CD4-positive, CD25-positive, alpha-beta regulatory T cell (primary cell): Measurements from ENCODE around the gene ERV3-1. TPM values are rescaled to one million over a fixed set of nuclear protein-coding genes. Genes with fewer than 3 reads are reported as not detected.
"Not testable (repeated sequence)": the region's sequence is repeated elsewhere in the genome, so short reads cannot be mapped to it uniquely, and the experiment has no call there.

ENCODE experiments used
- ATAC-seq, 2 donors: fragments of 150-1000 bp; cut with Tn5 transposase; one replicate each; pipeline ENCODE4 v1.10.0; 2021; ENCODE audit warnings: low read depth in 2 of 2, moderate number of reproducible peaks in 2 of 2, moderate library complexity in 1 of 2
- DNase-seq, 3 donors: peaks; one replicate each; pipeline versions ENCODE4 v3.0.0 to v3.0.0-alpha.2; 2012 to 2022; ENCODE audit warnings: mixed read lengths in 1 of 3
- H3K27ac ChIP-seq: one replicate; pipeline ENCODE4 v1.7.0; 2013; ENCODE audit warnings: mild to moderate bottlenecking, low read length; ENCODE audit not compliant: insufficient read depth, poor library complexity, severe bottlenecking
- H3K27me3 ChIP-seq: one replicate; pipeline ENCODE4 v1.7.0; 2013; ENCODE audit warnings: low read length; ENCODE audit not compliant: control insufficient read depth, insufficient read depth
- H3K36me3 ChIP-seq: one replicate; pipeline ENCODE4 v1.7.0; 2013; ENCODE audit warnings: mild to moderate bottlenecking, low read length, moderate library complexity; ENCODE audit not compliant: control insufficient read depth, insufficient read depth
- H3K4me1 ChIP-seq: 2 replicates; pipeline ENCODE4 v1.7.0; 2013; ENCODE audit warnings: mild to moderate bottlenecking, low read length; ENCODE audit not compliant: insufficient read depth, control insufficient read depth, poor library complexity, severe bottlenecking
- H3K4me3 ChIP-seq: one replicate; pipeline ENCODE4 v1.7.0; 2013; ENCODE audit warnings: low read depth, mild to moderate bottlenecking, low read length, moderate library complexity
- H3K9me3 ChIP-seq, 2 experiments: 1 replicate in 1 of 2; 2 replicates in 1 of 2; pipeline ENCODE4 v1.7.0; 2013; ENCODE audit warnings: low read length in 2 of 2, mild to moderate bottlenecking in 1 of 2, moderate library complexity in 1 of 2; ENCODE audit not compliant: control insufficient read depth in 2 of 2
- H3K27ac Mint-ChIP-seq, 3 donors: one replicate each; pipeline ENCODE4 v1.8.0; 2020 to 2022; ENCODE audit warnings: mild to moderate bottlenecking in 3 of 3, mixed read lengths in 3 of 3, moderate library complexity in 2 of 3
- H3K27me3 Mint-ChIP-seq: one replicate; pipeline ENCODE4 v1.8.0; 2022; ENCODE audit warnings: mild to moderate bottlenecking, mixed read lengths
- H3K36me3 Mint-ChIP-seq: one replicate; pipeline ENCODE4 v1.8.0; 2020; ENCODE audit warnings: mixed read lengths
- H3K4me1 Mint-ChIP-seq, 4 donors: one replicate each; pipeline ENCODE4 v1.8.0; 2020 to 2022; ENCODE audit warnings: mixed read lengths in 4 of 4, mild to moderate bottlenecking in 1 of 4
- H3K4me3 Mint-ChIP-seq, 4 donors: one replicate each; pipeline ENCODE4 v1.8.0; 2020 to 2022; ENCODE audit warnings: mild to moderate bottlenecking in 4 of 4, mixed read lengths in 4 of 4, moderate library complexity in 3 of 4
- H3K9me3 Mint-ChIP-seq, 7 donors: one replicate each; pipeline ENCODE4 v1.8.0; 2020 to 2022; ENCODE audit warnings: mixed read lengths in 7 of 7, mild to moderate bottlenecking in 3 of 7, moderate library complexity in 2 of 7
- polyA plus RNA-seq, 4 donors: library from polyadenylated mRNA; unstranded; fragments of 300-500 nt; fragmentation: Illumina TruSeq; gene quantifications; one replicate each; pipeline ENCODE4 v1.2.3, GENCODE V29; 2021
- total RNA-seq: library from RNA; stranded (reverse); gene quantifications from one replicate; pipeline ENCODE4 v1.2.3, GENCODE V29; 2022

ERV3-1 gene
- total and polyA plus RNA-seq, 5 donors from 2014 or later: 5.8 to 16.7 (median 7.5) TPM

- not testable (repeated sequence) for H3K4me3 ChIP-seq, H3K4me1 ChIP-seq, H3K36me3 ChIP-seq, H3K36me3 Mint-ChIP-seq, H3K27ac Mint-ChIP-seq, H3K4me1 Mint-ChIP-seq, H3K9me3 ChIP-seq, H3K4me3 Mint-ChIP-seq, ATAC-seq, H3K27me3 ChIP-seq, H3K27ac ChIP-seq, H3K27me3 Mint-ChIP-seq, H3K9me3 Mint-ChIP-seq, DNase-seq
Observed at GRCh38 chr7:65020978-65021377, 14.5 kb upstream of the ERV3-1 start.

GRCh38 chr7:65009881-65010280 lies 3.4 kb upstream of the ERV3-1 start:
- H3K36me3 Mint-ChIP-seq, H3K27me3 ChIP-seq, H3K4me3 ChIP-seq, H3K9me3 Mint-ChIP-seq, ATAC-seq, H3K36me3 ChIP-seq, H3K27ac ChIP-seq, DNase-seq, H3K27me3 Mint-ChIP-seq, H3K27ac Mint-ChIP-seq, H3K4me3 Mint-ChIP-seq, H3K9me3 ChIP-seq: not testable (repeated sequence)
- H3K4me1 Mint-ChIP-seq: peaks cover 6 to 25% (median 19%) of the 10 kb centered on the region in 4 donors
- peaks cover 23% of the 10 kb centered on the region for H3K4me1 ChIP-seq

GRCh38 chr7:65009394-65009793 lies 2.9 kb upstream of the ERV3-1 start:
- not testable (repeated sequence) for H3K27ac Mint-ChIP-seq, H3K4me3 ChIP-seq, H3K27ac ChIP-seq, H3K36me3 Mint-ChIP-seq, H3K9me3 Mint-ChIP-seq, H3K27me3 Mint-ChIP-seq, H3K36me3 ChIP-seq, DNase-seq, ATAC-seq, H3K27me3 ChIP-seq, H3K9me3 ChIP-seq
- peak overlapping the region in 2 of 4 donors; percentile 30 to 44 for H3K4me3 Mint-ChIP-seq
- H3K4me1 Mint-ChIP-seq: peaks cover 6 to 30% (median 23%) of the 10 kb centered on the region in 4 donors
- H3K4me1 ChIP-seq: peaks cover 28% of the 10 kb centered on the region

- Histone ChIP-seq H3K36me3 (peaks cover 15% of the 10 kb centered on the region), H3K27ac (peak overlapping the region; percentile 70), H3K4me3 (peak overlapping the region; percentile 88), H3K4me1 (peaks cover 28% of the 10 kb centered on the region)
- DNase-seq: peak in 1 of 3 donors; percentile 16
- H3K27me3 ChIP-seq, H3K9me3 ChIP-seq, H3K27me3 Mint-ChIP-seq, ATAC-seq: not testable (repeated sequence)
- peaks cover 23% of the 10 kb centered on the region for H3K36me3 Mint-ChIP-seq
- H3K4me3 Mint-ChIP-seq: peak overlapping the region; percentile 90 to 97 (median 95)
- H3K27ac Mint-ChIP-seq: peak overlapping the region; percentile 94 to 96 (median 95)
- H3K4me1 Mint-ChIP-seq: peaks cover 13 to 46% (median 33%) of the 10 kb centered on the region in 4 donors
- H3K9me3 Mint-ChIP-seq: peaks cover 0 to 16% (median 6%) of the 10 kb centered on the region in 7 donors
Observed at GRCh38 chr7:65007036-65007435, 549 bp upstream of the ERV3-1 start.

GRCh38 chr7:65004575-65004974 lies 1.9 kb downstream of the ERV3-1 start:
- Mint-ChIP-seq H3K4me3 (peak overlapping the region; percentile 90 to 97 (median 95)), H3K27ac (peak overlapping the region; percentile 46 to 95 (median 61)), H3K36me3 (peaks cover 42% of the 10 kb centered on the region), H3K4me1 (peaks cover 20 to 52% (median 38%) of the 10 kb centered on the region in 4 donors), H3K27me3 (no peaks in the 10 kb centered on the region), H3K9me3 (peaks cover 3 to 30% (median 11%) of the 10 kb centered on the region in 7 donors)
- Histone ChIP-seq H3K4me3 (peak overlapping the region; percentile 88), H3K36me3 (peaks cover 38% of the 10 kb centered on the region), H3K27ac (no peak overlapping the region), H3K9me3 (peaks cover 25 to 26% of the 10 kb centered on the region in 2 experiments), H3K4me1 (peaks cover 28% of the 10 kb centered on the region), H3K27me3 (no peaks in the 10 kb centered on the region)
- DNase-seq (no peak), ATAC-seq (no peak)

GRCh38 chr7:65002972-65003585 lies 3.4 kb downstream of the ERV3-1 start:
- no peak overlapping the region for H3K27ac ChIP-seq
- no peak overlapping the region for H3K4me3 ChIP-seq
- Mint-ChIP-seq H3K27me3 (no peaks in the 10 kb centered on the region), H3K27ac (no peak overlapping the region), H3K36me3 (peaks cover 57% of the 10 kb centered on the region), H3K4me3 (peak overlapping the region in 2 of 4 donors; percentile 51 to 90), H3K9me3 (peaks cover 4 to 45% (median 19%) of the 10 kb centered on the region in 7 donors), H3K4me1 (peaks cover 22 to 51% (median 39%) of the 10 kb centered on the region in 4 donors)
- H3K9me3 ChIP-seq: peaks cover 36 to 40% of the 10 kb centered on the region in 2 experiments
- no peaks in the 10 kb centered on the region for H3K27me3 ChIP-seq
- ATAC-seq: no peak
- H3K4me1 ChIP-seq: peaks cover 28% of the 10 kb centered on the region
- peaks cover 48% of the 10 kb centered on the region for H3K36me3 ChIP-seq
- DNase-seq: no peak

- peaks cover 20% of the 10 kb centered on the region for H3K4me1 ChIP-seq
- no peak overlapping the region for H3K4me3 ChIP-seq
- DNase-seq (no peak), ATAC-seq (no peak)
- peaks cover 48% of the 10 kb centered on the region for H3K36me3 ChIP-seq
- H3K27ac ChIP-seq: no peak overlapping the region
- peaks cover 16 to 40% (median 32%) of the 10 kb centered on the region in 4 donors for H3K4me1 Mint-ChIP-seq
- no peaks in the 10 kb centered on the region for H3K27me3 Mint-ChIP-seq
- peak overlapping the region in 2 of 4 donors; percentile 13 to 76 for H3K4me3 Mint-ChIP-seq
- H3K9me3 Mint-ChIP-seq: peaks cover 4 to 63% (median 24%) of the 10 kb centered on the region in 7 donors
- peaks cover 40 to 57% of the 10 kb centered on the region in 2 experiments for H3K9me3 ChIP-seq
- H3K27ac Mint-ChIP-seq: no peak overlapping the region
- no peaks in the 10 kb centered on the region for H3K27me3 ChIP-seq
- H3K36me3 Mint-ChIP-seq: peaks cover 68% of the 10 kb centered on the region
Observed at GRCh38 chr7:65001291-65001814, 5.1 kb downstream of the ERV3-1 start.
